Adrenal gland (tissue), 12 donors: ENCODE measurements around the gene CUEDC2. TPM values are rescaled to one million over a fixed set of nuclear protein-coding genes. Genes with fewer than 3 reads are reported as not detected.

Experiments used
- DNase-seq, 7 donors: peaks; one replicate each; pipeline ENCODE4 v3.0.0-alpha.2; 2019 to 2020
- H3K27ac ChIP-seq, 5 donors: fragments of 200-600 bp; sonication (generic) in 4 of 5; 1 replicate in 3 of 5; 2 replicates in 2 of 5; pipeline versions ENCODE4 v1.5.1 to v1.8.0; 2016 to 2020; ENCODE audit warnings: mild to moderate bottlenecking in 1 of 5
- H3K27me3 ChIP-seq: fragments of 200-600 bp; 2 replicates; pipeline ENCODE4 v1.8.0; 2021
- H3K36me3 ChIP-seq, 2 donors: fragments of 200-600 bp; replicated peaks in 1 of 2; 1 replicate in 1 of 2; 2 replicates in 1 of 2; pipeline versions ENCODE4 v1.5.1 to v1.8.0; 2018 to 2022
- H3K4me1 ChIP-seq, 2 donors: fragments of 200-600 bp; replicated peaks in 1 of 2; 1 replicate in 1 of 2; 2 replicates in 1 of 2; pipeline versions ENCODE4 v1.5.1 to v1.8.0; 2018 to 2021
- H3K4me3 ChIP-seq, 4 donors: fragments of 200-600 bp; sonication (generic) in 3 of 4; one replicate each; pipeline ENCODE4 v1.5.1; 2016 to 2018
- H3K9me3 ChIP-seq, 3 donors: fragments of 200-600 bp; sonication (generic) in 1 of 3; replicated peaks in 1 of 3; 1 replicate in 2 of 3; 2 replicates in 1 of 3; pipeline versions ENCODE4 v1.5.1 to v1.8.0; 2016 to 2021
- POLR2A ChIP-seq, 2 donors: fragments of 450-650 bp; IDR thresholded peaks; one replicate each; pipeline ENCODE4 v1.6.1; 2017; ENCODE audit warnings: antibody characterized with exemption in 2 of 2, mild to moderate bottlenecking in 2 of 2, moderate library complexity in 1 of 2
- WGBS, 4 donors: extraction: QIAGEN DNeasy Blood & Tissue Kit in 2 of 4; methylation state at CpG; one replicate each; pipeline versions ENCODE4 v1.1.5 to v1.1.7; 2013 to 2017; 5-methylcytosine and 5-hydroxymethylcytosine counted together
- intact Hi-C, 2 donors: fragments of 100-400 bp; cut with DNase I; formaldehyde crosslinking; loops; one replicate each; pipeline versions ENCODE4 v1.14.1 to v1.15.0; 2022 to 2023
- polyA plus RNA-seq, 3 donors: library from polyadenylated mRNA; stranded (reverse); fragments of 200-250 nt in 2 of 3; fragments of 350-450 nt in 1 of 3; fragmentation: Illumina TruSeq in 1 of 3; extraction: RNeasy Lipid Tissue Mini Kit (QIAGEN cat#74804) in 1 of 3; gene quantifications; one replicate each; pipeline ENCODE4 v1.2.3, GENCODE V29; 2013 to 2014
- total RNA-seq, 9 donors: library from RNA; depleted of rRNA in 4 of 9; stranded (reverse); fragments of >200 nt in 4 of 9; fragments of 120-200 nt in 1 of 9; fragmentation: NEBNext Ultra II Directional in 1 of 9; extraction: Animal tissue kit (Norgen Biotek cat#: 25700) in 1 of 9; gene quantifications; one replicate each; pipeline versions ENCODE4 v1.1.0 to v1.2.4, GENCODE V29; 2013 to 2023
- TF ChIP-seq, protein P1 (sequence below), 6 experiments: fragments of 450-650 bp in 4 of 6; fragments of 200-600 bp in 2 of 6; sonication (generic) in 1 of 6; IDR thresholded peaks; 1 replicate in 5 of 6; 2 replicates in 1 of 6; pipeline versions ENCODE4 v1.5.1 to v1.8.0; 2016 to 2021; ENCODE audit warnings: antibody characterized with exemption in 6 of 6, mild to moderate bottlenecking in 2 of 6, moderate library complexity in 1 of 6
- donor health status: healthy with polysubstance abuse.
- donor health status: Bipolar disorder and iron deficiency.
- donor health status: DM: yes; HTN: yes; CAD: no.
- donor health status: DM: no; HTN: no; CAD: no.
- donor health status: DM: no; HTN: no; CAD: no.
- donor health status: DM: yes; HTN: yes; CAD: no.

CUEDC2 gene
- total and polyA plus RNA-seq, 12 donors: 70.2 to 115 (median 79.7) TPM

- TF ChIP-seq, protein P1, sequence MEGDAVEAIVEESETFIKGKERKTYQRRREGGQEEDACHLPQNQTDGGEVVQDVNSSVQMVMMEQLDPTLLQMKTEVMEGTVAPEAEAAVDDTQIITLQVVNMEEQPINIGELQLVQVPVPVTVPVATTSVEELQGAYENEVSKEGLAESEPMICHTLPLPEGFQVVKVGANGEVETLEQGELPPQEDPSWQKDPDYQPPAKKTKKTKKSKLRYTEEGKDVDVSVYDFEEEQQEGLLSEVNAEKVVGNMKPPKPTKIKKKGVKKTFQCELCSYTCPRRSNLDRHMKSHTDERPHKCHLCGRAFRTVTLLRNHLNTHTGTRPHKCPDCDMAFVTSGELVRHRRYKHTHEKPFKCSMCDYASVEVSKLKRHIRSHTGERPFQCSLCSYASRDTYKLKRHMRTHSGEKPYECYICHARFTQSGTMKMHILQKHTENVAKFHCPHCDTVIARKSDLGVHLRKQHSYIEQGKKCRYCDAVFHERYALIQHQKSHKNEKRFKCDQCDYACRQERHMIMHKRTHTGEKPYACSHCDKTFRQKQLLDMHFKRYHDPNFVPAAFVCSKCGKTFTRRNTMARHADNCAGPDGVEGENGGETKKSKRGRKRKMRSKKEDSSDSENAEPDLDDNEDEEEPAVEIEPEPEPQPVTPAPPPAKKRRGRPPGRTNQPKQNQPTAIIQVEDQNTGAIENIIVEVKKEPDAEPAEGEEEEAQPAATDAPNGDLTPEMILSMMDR (IDR thresholded peaks at IDR 0.05): no peak
- no peak for TF ChIP-seq POLR2A (IDR thresholded peaks at IDR 0.05)
- Histone ChIP-seq H3K4me3 (no peak overlapping the region), H3K27me3 (no peaks in the 10 kb centered on the region), H3K9me3 (no peaks in the 10 kb centered on the region), H3K4me1 (peaks cover 0 to 19% of the 10 kb centered on the region in 2 donors), H3K27ac (peak overlapping the region in 1 of 5 donors; percentile 94), H3K36me3 (peaks cover 0 to 44% of the 10 kb centered on the region in 2 donors)
- 63 to 95% (median 81%) methylated on average over 4 to 17 of the region's 17 CpGs for WGBS, 4 donors
- intact Hi-C loops: loop anchor here in 1 of 2 donors (5.0 kb wide), 1 partner anchor 168 kb away; no protein-coding TSS in a partner anchor
- DNase-seq: no peak
Observed at GRCh38 chr10:102400076-102400475, 32.3 kb downstream of the CUEDC2 start.

DNA sequence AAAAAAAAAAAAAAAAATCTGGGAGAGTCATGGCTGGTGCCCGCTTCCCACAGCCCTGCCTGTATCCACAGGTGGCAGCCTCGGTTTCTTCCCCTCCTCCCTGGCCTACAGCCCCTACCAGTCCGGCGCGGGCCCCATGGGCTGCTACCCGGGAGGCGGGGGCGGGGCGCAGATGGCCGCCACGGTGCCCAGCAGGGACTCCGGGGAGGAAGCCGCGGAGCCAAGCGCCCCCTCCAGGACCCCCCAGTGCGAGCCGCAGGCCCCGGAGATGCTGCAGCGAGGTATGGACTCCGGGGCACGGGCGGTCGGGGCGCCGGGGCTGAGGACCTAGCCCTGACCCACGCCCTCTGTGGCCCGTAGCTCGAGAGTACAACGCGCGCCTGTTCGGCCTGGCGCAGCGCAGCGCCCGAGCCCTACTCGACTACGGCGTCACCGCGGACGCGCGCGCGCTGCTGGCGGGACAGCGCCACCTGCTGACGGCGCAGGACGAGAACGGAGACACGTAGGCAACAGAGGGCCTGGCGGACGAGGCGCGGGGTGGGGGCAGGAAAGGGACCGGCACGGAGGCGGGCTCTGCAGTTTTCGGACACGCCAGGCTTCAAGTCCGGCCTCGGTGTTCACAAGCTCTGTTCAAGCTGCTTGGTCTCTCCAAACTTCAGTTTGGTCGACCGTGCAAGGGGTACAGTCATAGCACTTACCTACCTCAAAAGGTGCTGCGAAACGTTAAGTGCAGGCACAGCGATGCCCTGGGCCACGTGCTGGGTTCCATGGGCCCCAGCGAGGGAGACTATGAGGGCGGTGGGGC, 33.0 kb downstream of the CUEDC2 start:
- H3K27me3 ChIP-seq: no peaks in the 10 kb centered on the region
- DNase-seq: peak; percentile 86 to 95 (median 90)
- H3K36me3 ChIP-seq: peaks cover 0 to 44% of the 10 kb centered on the region in 2 donors
- TF ChIP-seq, protein P1 (IDR thresholded peaks at IDR 0.05): peak; percentile 78 to 98 (median 90)
- TF ChIP-seq POLR2A (IDR thresholded peaks at IDR 0.05): peak; percentile 55 to 81
- H3K4me3 ChIP-seq: peak overlapping the region in 2 of 4 donors; percentile 63 to 70
- peaks cover 5 to 23% of the 10 kb centered on the region in 2 donors for H3K4me1 ChIP-seq
- H3K27ac ChIP-seq: peak overlapping the region; percentile 48 to 94 (median 92)
- WGBS, 4 donors: 1 to 3% (median 2%) methylated on average over 37 to 72 of the region's 72 CpGs
- intact Hi-C loops: loop anchor here in 1 of 2 donors (5.0 kb wide), 2 partner anchors 78 to 167 kb away; no protein-coding TSS in a partner anchor
- H3K9me3 ChIP-seq: no peaks in the 10 kb centered on the region

GRCh38 chr10:102398172-102399020, 34.0 kb downstream of the CUEDC2 start:
- Histone ChIP-seq H3K27me3 (no peaks in the 10 kb centered on the region), H3K4me1 (peaks cover 9 to 27% of the 10 kb centered on the region in 2 donors), H3K4me3 (no peak overlapping the region), H3K9me3 (no peaks in the 10 kb centered on the region), H3K36me3 (peaks cover 0 to 44% of the 10 kb centered on the region in 2 donors), H3K27ac (peak overlapping the region in 3 of 5 donors; percentile 92 to 94 (median 92))
- intact Hi-C loops: loop anchor here in 1 of 2 donors (5.0 kb wide), 1 partner anchor 79 kb away; no protein-coding TSS in a partner anchor
- 86 to 92% (median 91%) methylated on average over 18 to 21 of the region's 21 CpGs for WGBS, 4 donors
- DNase-seq: no peak
- TF ChIP-seq, protein P1 (IDR thresholded peaks at IDR 0.05): no peak
- TF ChIP-seq POLR2A (IDR thresholded peaks at IDR 0.05): no peak
